ENCODE results near the gene SCMH1. TPM values are rescaled to one million over a fixed set of nuclear protein-coding genes. Genes with fewer than 3 reads are reported as not detected.

SCMH1 gene
- total RNA-seq, 1 donor from 2014 or later: 25.1 TPM

- DNase-seq (ENCODE audit: low read depth): peak; percentile 96
These were observed 238.4 kb downstream of the SCMH1 start for GRCh38 chr1:41003640-41004220.

- DNase-seq (ENCODE audit: low read depth): no peak
These were observed 238.9 kb downstream of the SCMH1 start for GRCh38 chr1:41003127-41003639.

GRCh38 chr1:40998668-40999067, 243.4 kb downstream of the SCMH1 start:
- DNase-seq (ENCODE audit: low read depth): no peak

- no peak for DNase-seq (ENCODE audit: low read depth)
These were observed 245.0 kb downstream of the SCMH1 start for GRCh38 chr1:40997096-40997495.

- no peak for DNase-seq (ENCODE audit: low read depth)
These were observed 253.0 kb downstream of the SCMH1 start for GRCh38 chr1:40989066-40989465.

GRCh38 chr1:40988280-40988679, 253.8 kb downstream of the SCMH1 start:
- no peak for DNase-seq (ENCODE audit: low read depth)

- no peak for DNase-seq (ENCODE audit: low read depth)
These were observed 254.4 kb downstream of the SCMH1 start for GRCh38 chr1:40987439-40988276.

- DNase-seq (ENCODE audit: low read depth): no peak
These were observed 255.2 kb downstream of the SCMH1 start for GRCh38 chr1:40986956-40987355.

- DNase-seq (ENCODE audit: low read depth): peak; percentile 79
These were observed 255.8 kb downstream of the SCMH1 start for GRCh38 chr1:40986328-40986783.

- DNase-seq (ENCODE audit: low read depth): peak; percentile 65
These were observed 256.2 kb downstream of the SCMH1 start for GRCh38 chr1:40985875-40986274.

GRCh38 chr1:40985161-40985560, 256.9 kb downstream of the SCMH1 start:
- no peak for DNase-seq (ENCODE audit: low read depth)

GRCh38 chr1:40984531-40984930, 257.6 kb downstream of the SCMH1 start:
- no peak for DNase-seq (ENCODE audit: low read depth)

- peak; percentile 55 for DNase-seq (ENCODE audit: low read depth)
These were observed 258.0 kb downstream of the SCMH1 start for GRCh38 chr1:40984066-40984465.

- no peak for DNase-seq (ENCODE audit: low read depth)
These were observed 258.8 kb downstream of the SCMH1 start for GRCh38 chr1:40983286-40983685.

GRCh38 chr1:40982721-40983120, 259.4 kb downstream of the SCMH1 start:
- no peak for DNase-seq (ENCODE audit: low read depth)

GRCh38 chr1:40981691-40982448, 260.2 kb downstream of the SCMH1 start:
- DNase-seq (ENCODE audit: low read depth): no peak

GRCh38 chr1:40980453-40981121, 261.5 kb downstream of the SCMH1 start:
- DNase-seq (ENCODE audit: low read depth): peak; percentile 67

GRCh38 chr1:40980068-40980452, 262.0 kb downstream of the SCMH1 start:
- DNase-seq (ENCODE audit: low read depth): no peak

- peak; percentile 69 for DNase-seq (ENCODE audit: low read depth)
These were observed 262.7 kb downstream of the SCMH1 start, which contains the start of gene CTPS1 for GRCh38 chr1:40979241-40980067. Gene CTPS1, plus strand, starts transcription at chr1:40979696. Its CDS starts 3,595 bp downstream, at chr1:40983291.

GRCh38 chr1:40978886-40979240, 263.2 kb downstream of the SCMH1 start:
- no peak for DNase-seq (ENCODE audit: low read depth)

GRCh38 chr1:40977716-40978115, 264.4 kb downstream of the SCMH1 start:
- DNase-seq (ENCODE audit: low read depth): no peak

All from renal cortical epithelial cell (primary cell).